ENCODE results near the gene LRP2.

The LRP2 gene

GRCh38 chr2:169086893-169087467 is 275.4 kb downstream of the LRP2 start:
- no peak for DNase-seq

GRCh38 chr2:169082995-169083394 is 279.3 kb downstream of the LRP2 start:
- no peak for DNase-seq

- DNase-seq = no peak
Observed at GRCh38 chr2:169081551-169081950, 280.8 kb downstream of the LRP2 start.

GRCh38 chr2:169080250-169081069 is 281.9 kb downstream of the LRP2 start:
- no peak for DNase-seq

- no peak for DNase-seq
Observed at GRCh38 chr2:169077674-169078240, 284.6 kb downstream of the LRP2 start.
